Measurements from ENCODE around the gene FREM2. TPM values are rescaled to one million over a fixed set of nuclear protein-coding genes. Genes with fewer than 3 reads are reported as not detected.

The FREM2 gene
- total RNA-seq, 6 experiments from 2014 or later, result 0.18 to 2.9 (median 1.5) TPM

DNA sequence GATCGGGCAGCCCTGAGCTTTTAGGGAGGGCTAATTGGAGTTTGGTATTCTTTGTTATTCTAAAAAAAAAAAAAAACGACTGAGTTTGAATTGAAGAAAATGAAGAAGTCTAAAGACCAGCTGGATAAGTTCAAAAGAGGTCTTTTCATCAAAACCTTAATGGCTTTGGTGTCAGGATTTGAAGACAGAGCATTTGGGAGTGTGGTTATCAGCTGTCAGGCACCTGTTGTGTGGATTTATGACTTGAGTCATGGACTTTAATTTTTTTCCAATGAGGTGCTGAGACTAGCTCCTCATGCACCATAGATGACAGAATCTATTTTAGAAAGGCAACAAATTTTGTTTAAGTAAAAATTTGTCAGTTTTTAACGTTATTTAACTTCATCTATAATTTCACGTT lies 72.5 kb downstream of the FREM2 start:
- no peak for DNase-seq
- Histone ChIP-seq H3K4me3 (no peak overlapping the region), H3K36me3 (no peaks in the 10 kb centered on the region), H3K27ac (no peak overlapping the region), H3K4me1 (peaks cover 0 to 3% (median 0%) of the 10 kb centered on the region in 4 donors), H3K9me3 (no peaks in the 10 kb centered on the region), H3K27me3 (no peaks in the 10 kb centered on the region)
- WGBS (ENCODE audit: insufficient coverage, low coverage, low lambda C conversion rate, missing lambda C conversion rate), result 41% methylated on average over 4 of the region's 4 CpGs
- intact Hi-C loops (cut with DNase I), result no loop called here
- no peak for TF ChIP-seq POLR2A (IDR thresholded peaks at IDR 0.05)
- TF ChIP-seq, protein P1, sequence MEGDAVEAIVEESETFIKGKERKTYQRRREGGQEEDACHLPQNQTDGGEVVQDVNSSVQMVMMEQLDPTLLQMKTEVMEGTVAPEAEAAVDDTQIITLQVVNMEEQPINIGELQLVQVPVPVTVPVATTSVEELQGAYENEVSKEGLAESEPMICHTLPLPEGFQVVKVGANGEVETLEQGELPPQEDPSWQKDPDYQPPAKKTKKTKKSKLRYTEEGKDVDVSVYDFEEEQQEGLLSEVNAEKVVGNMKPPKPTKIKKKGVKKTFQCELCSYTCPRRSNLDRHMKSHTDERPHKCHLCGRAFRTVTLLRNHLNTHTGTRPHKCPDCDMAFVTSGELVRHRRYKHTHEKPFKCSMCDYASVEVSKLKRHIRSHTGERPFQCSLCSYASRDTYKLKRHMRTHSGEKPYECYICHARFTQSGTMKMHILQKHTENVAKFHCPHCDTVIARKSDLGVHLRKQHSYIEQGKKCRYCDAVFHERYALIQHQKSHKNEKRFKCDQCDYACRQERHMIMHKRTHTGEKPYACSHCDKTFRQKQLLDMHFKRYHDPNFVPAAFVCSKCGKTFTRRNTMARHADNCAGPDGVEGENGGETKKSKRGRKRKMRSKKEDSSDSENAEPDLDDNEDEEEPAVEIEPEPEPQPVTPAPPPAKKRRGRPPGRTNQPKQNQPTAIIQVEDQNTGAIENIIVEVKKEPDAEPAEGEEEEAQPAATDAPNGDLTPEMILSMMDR (IDR thresholded peaks at IDR 0.05), result no peak
- no peak for ATAC-seq

DNA sequence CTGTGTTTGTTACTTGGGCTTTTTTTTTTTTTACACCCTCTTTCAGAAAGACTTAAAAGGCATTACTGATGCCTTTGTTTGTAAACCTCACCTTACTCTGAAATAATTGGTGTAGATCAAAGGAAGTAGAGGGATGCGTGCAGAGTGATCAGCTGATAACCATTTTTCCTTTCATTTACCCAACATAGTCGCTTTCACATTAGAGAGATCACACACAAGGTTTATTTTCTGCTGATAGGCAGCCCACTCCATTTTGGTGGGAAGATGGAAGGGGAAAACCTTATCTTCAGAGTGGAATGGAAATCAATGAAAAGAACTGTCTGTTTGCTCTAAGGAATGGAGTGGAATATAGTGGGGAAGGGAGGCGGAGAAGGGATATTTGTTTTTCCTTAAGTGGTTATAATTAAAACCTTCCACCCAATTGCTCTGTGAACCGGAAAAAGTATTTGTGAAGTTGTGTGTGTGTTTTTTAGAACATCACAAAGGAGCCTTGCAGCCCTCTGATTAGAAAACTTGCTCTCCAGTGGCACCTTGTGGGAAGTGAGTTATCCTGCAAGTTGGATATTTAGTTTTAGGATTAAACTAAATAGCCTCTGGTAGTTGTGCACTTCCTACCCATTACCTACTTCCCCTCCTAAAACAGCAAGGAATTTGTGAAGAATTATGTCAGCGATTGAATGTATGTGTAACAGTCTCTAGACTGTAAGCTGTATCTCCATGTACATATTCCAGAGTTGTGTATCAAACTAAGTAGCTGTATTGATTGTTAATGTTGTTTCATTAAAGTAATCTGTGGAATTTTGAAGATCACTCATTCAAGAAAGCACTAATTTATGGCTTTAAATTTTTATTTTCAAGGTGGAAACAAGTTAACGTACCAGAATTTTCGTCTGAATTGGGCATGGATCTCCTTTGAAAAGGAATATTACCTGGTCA lies 76.8 kb downstream of the FREM2 start:
- intact Hi-C loops (cut with DNase I), result no loop called here
- H3K27ac ChIP-seq, result peak overlapping the region; percentile 45 to 75 (median 74)
- no peaks in the 10 kb centered on the region for H3K36me3 ChIP-seq
- H3K4me1 ChIP-seq, result peaks cover 0 to 7% (median 0%) of the 10 kb centered on the region in 4 donors
- H3K4me3 ChIP-seq, result peak overlapping the region in 2 of 3 donors; percentile 12 to 17
- DNase-seq (peak in 1 of 3 donors; percentile 46), ATAC-seq (peak; percentile 85 to 92 (median 87))
- TF ChIP-seq, protein P1 (IDR thresholded peaks at IDR 0.05), result peak; percentile 42 to 70 (median 62)
- no peak for TF ChIP-seq POLR2A (IDR thresholded peaks at IDR 0.05)
- no peaks in the 10 kb centered on the region for H3K9me3 ChIP-seq
- H3K27me3 ChIP-seq, result no peaks in the 10 kb centered on the region
- 21% methylated on average over 7 of the region's 7 CpGs for WGBS (ENCODE audit: insufficient coverage, low coverage, low lambda C conversion rate, missing lambda C conversion rate)

DNA sequence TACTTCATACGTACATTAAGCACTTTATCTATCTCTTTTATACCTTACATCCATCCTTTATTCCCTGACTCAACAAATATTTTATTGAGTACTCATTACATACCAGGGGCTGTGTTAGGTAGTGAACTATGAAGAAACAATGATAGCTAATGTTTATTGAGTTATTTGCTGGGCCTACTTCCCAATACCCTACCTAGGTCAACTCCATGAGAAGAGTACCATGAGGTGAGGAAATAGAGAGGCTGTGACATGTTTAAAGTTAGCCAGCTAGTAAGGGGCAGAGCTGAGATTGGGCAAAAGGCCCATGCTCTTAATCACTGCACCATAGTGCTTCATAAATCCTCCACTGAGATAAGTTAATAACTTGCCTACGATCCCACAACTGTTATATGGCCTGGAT lies 79.9 kb downstream of the FREM2 start:
- no peaks in the 10 kb centered on the region for H3K36me3 ChIP-seq
- H3K9me3 ChIP-seq, result no peaks in the 10 kb centered on the region
- ATAC-seq (peak; percentile 26 to 77 (median 42)), DNase-seq (no peak)
- TF ChIP-seq, protein P1 (IDR thresholded peaks at IDR 0.05), result no peak
- no peak for TF ChIP-seq POLR2A (IDR thresholded peaks at IDR 0.05)
- WGBS (ENCODE audit: insufficient coverage, low coverage, low lambda C conversion rate, missing lambda C conversion rate), result 68% methylated on average over 2 of the region's 2 CpGs
- H3K4me1 ChIP-seq, result peaks cover 0 to 7% (median 0%) of the 10 kb centered on the region in 4 donors
- H3K27me3 ChIP-seq, result no peaks in the 10 kb centered on the region
- intact Hi-C loops (cut with DNase I), result no loop called here
- no peak overlapping the region for H3K4me3 ChIP-seq
- no peak overlapping the region for H3K27ac ChIP-seq

DNA sequence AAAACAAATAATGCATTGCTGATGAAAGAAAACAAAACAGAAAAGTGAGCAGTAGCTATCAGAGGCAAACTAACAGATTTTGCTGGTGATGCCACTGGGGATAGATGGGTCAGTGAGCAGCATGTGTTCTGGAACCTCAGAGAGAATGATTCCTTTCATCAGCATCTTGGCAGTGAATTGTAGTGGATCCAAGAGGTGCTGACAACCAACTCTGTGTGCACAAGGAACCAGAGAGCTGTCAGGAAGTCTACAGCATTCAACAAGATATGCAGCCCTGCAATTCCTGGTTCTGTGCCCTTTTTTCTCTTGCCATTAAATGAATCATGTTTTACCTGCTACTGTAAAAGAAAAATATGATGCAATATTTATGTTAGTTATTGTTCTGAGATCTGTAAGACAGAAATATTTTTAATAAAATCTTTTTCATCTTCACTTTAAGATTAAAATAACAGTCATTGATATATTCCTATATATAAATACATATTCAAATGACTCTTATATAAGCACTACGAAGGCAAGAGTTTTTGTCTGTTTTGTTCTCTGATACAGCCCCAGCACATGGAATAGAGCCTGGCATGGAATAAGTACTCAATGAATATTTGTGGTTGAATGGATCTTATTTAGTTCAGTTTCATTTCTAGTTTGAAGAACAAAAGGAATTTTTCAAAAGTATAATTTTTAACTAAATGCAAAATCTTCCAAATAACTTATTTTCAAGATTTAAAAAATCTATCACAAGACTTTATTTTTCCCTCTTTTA lies 80.8 kb downstream of the FREM2 start:
- no peak for TF ChIP-seq POLR2A (IDR thresholded peaks at IDR 0.05)

More for the DNA sequence above, 80.8 kb downstream of the FREM2 start:
- 68% methylated on average over 1 of the region's 1 CpG for WGBS (ENCODE audit: insufficient coverage, low coverage, low lambda C conversion rate, missing lambda C conversion rate)
- peaks cover 0 to 7% (median 0%) of the 10 kb centered on the region in 4 donors for H3K4me1 ChIP-seq
- no peaks in the 10 kb centered on the region for H3K9me3 ChIP-seq
- no peak for ATAC-seq
- intact Hi-C loops (cut with DNase I), result no loop called here
- H3K4me3 ChIP-seq, result no peak overlapping the region
- no peaks in the 10 kb centered on the region for H3K36me3 ChIP-seq
- no peak overlapping the region for H3K27ac ChIP-seq
- DNase-seq, result no peak
- H3K27me3 ChIP-seq, result no peaks in the 10 kb centered on the region
